ENCODE data around the gene AIFM3. TPM values are rescaled to one million over a fixed set of nuclear protein-coding genes. Genes with fewer than 3 reads are reported as not detected.

The AIFM3 gene
- polyA plus RNA-seq, 2 of the 4 experiments (the other 2 are of a cell fraction): 1.4 to 3.6 TPM

DNA sequence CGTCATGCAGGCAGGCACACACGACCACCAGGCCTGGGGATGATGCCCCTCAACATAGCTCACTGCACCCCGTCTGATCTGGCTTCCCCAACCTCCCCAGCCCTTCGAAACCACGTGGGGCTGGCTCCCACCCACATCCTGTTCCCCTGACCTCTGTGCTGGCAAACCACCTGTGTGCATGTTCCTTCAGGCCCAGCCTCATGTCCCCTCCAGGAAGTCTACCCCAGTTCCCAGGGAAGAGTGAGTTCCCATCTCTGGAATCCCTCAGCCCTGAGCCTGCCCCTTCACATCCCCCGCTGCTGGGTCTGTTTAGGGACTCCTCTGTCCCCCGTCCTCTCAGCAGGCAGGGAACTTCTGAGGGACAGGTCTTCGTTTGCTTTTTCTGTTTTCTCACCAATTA is 58.2 kb downstream of the AIFM3 start (continued):
- TF ChIP-seq, protein P1, sequence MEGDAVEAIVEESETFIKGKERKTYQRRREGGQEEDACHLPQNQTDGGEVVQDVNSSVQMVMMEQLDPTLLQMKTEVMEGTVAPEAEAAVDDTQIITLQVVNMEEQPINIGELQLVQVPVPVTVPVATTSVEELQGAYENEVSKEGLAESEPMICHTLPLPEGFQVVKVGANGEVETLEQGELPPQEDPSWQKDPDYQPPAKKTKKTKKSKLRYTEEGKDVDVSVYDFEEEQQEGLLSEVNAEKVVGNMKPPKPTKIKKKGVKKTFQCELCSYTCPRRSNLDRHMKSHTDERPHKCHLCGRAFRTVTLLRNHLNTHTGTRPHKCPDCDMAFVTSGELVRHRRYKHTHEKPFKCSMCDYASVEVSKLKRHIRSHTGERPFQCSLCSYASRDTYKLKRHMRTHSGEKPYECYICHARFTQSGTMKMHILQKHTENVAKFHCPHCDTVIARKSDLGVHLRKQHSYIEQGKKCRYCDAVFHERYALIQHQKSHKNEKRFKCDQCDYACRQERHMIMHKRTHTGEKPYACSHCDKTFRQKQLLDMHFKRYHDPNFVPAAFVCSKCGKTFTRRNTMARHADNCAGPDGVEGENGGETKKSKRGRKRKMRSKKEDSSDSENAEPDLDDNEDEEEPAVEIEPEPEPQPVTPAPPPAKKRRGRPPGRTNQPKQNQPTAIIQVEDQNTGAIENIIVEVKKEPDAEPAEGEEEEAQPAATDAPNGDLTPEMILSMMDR (IDR thresholded peaks at IDR 0.05): no peak
- TF ChIP-seq REST (IDR thresholded peaks at IDR 0.05): no peak

GRCh38 chr22:21025763-21026755 is 59.0 kb downstream of the AIFM3 start:
- WGBS (ENCODE audit: missing lambda C conversion rate): 78% methylated on average over 15 of the region's 27 CpGs
- Histone ChIP-seq H3K9me3 (no peaks in the 10 kb centered on the region), H3K4me1 (no peaks in the 10 kb centered on the region), H3K4me2 (no peak overlapping the region), H3K4me3 (no peak overlapping the region), H3K27ac (no peak overlapping the region)
- FAIRE-seq (no peak), ATAC-seq (no peak), DNase-seq (ENCODE audit: low read depth in 1 of 2, low spot score in 1 of 2) (no peak)
- TF ChIP-seq POLR2AphosphoS2 (conservative IDR thresholded peaks at IDR 0.05; ENCODE audit: low read length) (no peak), FOSB (CRISPR knock-in tag; IDR thresholded peaks at IDR 0.05) (no peak), NR3C1 (IDR thresholded peaks at IDR 0.05) (no peak), FOSL2 (IDR thresholded peaks at IDR 0.05) (no peak), FOSL2 (CRISPR knock-in tag; IDR thresholded peaks at IDR 0.05) (no peak), KDM1A (IDR thresholded peaks at IDR 0.05; ENCODE audit: low read depth) (no peak), SREBF2 (IDR thresholded peaks at IDR 0.05) (no peak), KDM5A (IDR thresholded peaks at IDR 0.05) (no peak), GATA3 (IDR thresholded peaks at IDR 0.05; ENCODE audit: borderline replicate concordance) (no peak)
- ChIA-PET POLR2A (no interaction called here), CTCF (interaction anchor here (1.1 kb wide), 1 partner anchor 44 kb away, joined by 3 read pairs; the partner anchor contains the start of gene LZTR1)

GRCh38 chr22:21026783-21027692 is 60.0 kb downstream of the AIFM3 start:
- H3K9me3 ChIP-seq: no peaks in the 10 kb centered on the region
- H3K4me1 ChIP-seq: no peaks in the 10 kb centered on the region
- ATAC-seq: no peak
- TF ChIP-seq BCL3 (IDR thresholded peaks at IDR 0.05) (no peak), RARB (CRISPR knock-in tag; IDR thresholded peaks at IDR 0.05) (no peak)
- TF ChIP-seq, protein P2, sequence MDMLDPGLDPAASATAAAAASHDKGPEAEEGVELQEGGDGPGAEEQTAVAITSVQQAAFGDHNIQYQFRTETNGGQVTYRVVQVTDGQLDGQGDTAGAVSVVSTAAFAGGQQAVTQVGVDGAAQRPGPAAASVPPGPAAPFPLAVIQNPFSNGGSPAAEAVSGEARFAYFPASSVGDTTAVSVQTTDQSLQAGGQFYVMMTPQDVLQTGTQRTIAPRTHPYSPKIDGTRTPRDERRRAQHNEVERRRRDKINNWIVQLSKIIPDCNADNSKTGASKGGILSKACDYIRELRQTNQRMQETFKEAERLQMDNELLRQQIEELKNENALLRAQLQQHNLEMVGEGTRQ (IDR thresholded peaks at IDR 0.05): no peak
- peak overlapping the region in 1 of 2 experiments; percentile 28; a peak in 1 of 6 replicates for H3K27ac ChIP-seq
- WGBS (ENCODE audit: missing lambda C conversion rate): 87% methylated on average over 6 of the region's 14 CpGs
- ChIA-PET CTCF (interaction anchor here (0.5 to 1.1 kb wide), 2 partner anchors 45 to 59 kb away, joined by 3 read pairs; partner anchors contain the start of gene LZTR1), POLR2A (no interaction called here)
- no peak overlapping the region for H3K4me2 ChIP-seq
- FAIRE-seq: no peak
- DNase-seq (ENCODE audit: low read depth in 1 of 2, low spot score in 1 of 2): no peak
- no peak overlapping the region for H3K4me3 ChIP-seq

Data from A549 (cell line).